Naive B cell (primary cell): ENCODE results near the gene SSTR1. TPM values are rescaled to one million over a fixed set of nuclear protein-coding genes. Genes with fewer than 3 reads are reported as not detected.

Experiments
- ATAC-seq, 2 donors: fragments of 150-1000 bp; cut with Tn5 transposase; 2 replicates each; pipeline ENCODE4 v1.10.0; 2021; ENCODE audit warnings: low read depth in 2 of 2, mild to moderate bottlenecking in 2 of 2, moderate library complexity in 2 of 2
- DNase-seq: peaks from one replicate; pipeline ENCODE4 v3.0.0; 2022
- H3K27ac Mint-ChIP-seq, 6 donors: one replicate each; pipeline ENCODE4 v1.8.0; 2020 to 2022; ENCODE audit warnings: mild to moderate bottlenecking in 6 of 6, mixed read lengths in 6 of 6, moderate library complexity in 5 of 6, inconsistent platforms in 2 of 6
- H3K27me3 Mint-ChIP-seq, 3 donors: one replicate each; pipeline ENCODE4 v1.8.0; 2021 to 2022; ENCODE audit warnings: mixed read lengths in 3 of 3, mild to moderate bottlenecking in 1 of 3
- H3K36me3 Mint-ChIP-seq, 2 donors: one replicate each; pipeline ENCODE4 v1.8.0; 2020 to 2022; ENCODE audit warnings: mixed read lengths in 2 of 2, inconsistent platforms in 1 of 2, mild to moderate bottlenecking in 1 of 2
- H3K4me1 Mint-ChIP-seq, 3 donors: one replicate each; pipeline ENCODE4 v1.8.0; 2020 to 2022; ENCODE audit warnings: mixed read lengths in 3 of 3, inconsistent platforms in 1 of 3, mild to moderate bottlenecking in 1 of 3, moderate library complexity in 1 of 3
- H3K4me3 Mint-ChIP-seq, 8 donors: one replicate each; pipeline ENCODE4 v1.8.0; 2020 to 2022; ENCODE audit warnings: mild to moderate bottlenecking in 8 of 8, mixed read lengths in 8 of 8, moderate library complexity in 8 of 8, inconsistent platforms in 2 of 8
- H3K9me3 Mint-ChIP-seq, 7 donors: one replicate each; pipeline ENCODE4 v1.8.0; 2020 to 2022; ENCODE audit warnings: mixed read lengths in 7 of 7, mild to moderate bottlenecking in 5 of 7, inconsistent platforms in 2 of 7, moderate library complexity in 1 of 7
- polyA plus RNA-seq, 6 donors: library from polyadenylated mRNA; unstranded; fragments of 300-500 nt; fragmentation: Illumina TruSeq; gene quantifications; one replicate each; pipeline ENCODE4 v1.2.3, GENCODE V29; 2021; ENCODE audit warnings: low read depth in 6 of 6

SSTR1 gene
- polyA plus RNA-seq, 6 donors from 2014 or later = not detected

DNA sequence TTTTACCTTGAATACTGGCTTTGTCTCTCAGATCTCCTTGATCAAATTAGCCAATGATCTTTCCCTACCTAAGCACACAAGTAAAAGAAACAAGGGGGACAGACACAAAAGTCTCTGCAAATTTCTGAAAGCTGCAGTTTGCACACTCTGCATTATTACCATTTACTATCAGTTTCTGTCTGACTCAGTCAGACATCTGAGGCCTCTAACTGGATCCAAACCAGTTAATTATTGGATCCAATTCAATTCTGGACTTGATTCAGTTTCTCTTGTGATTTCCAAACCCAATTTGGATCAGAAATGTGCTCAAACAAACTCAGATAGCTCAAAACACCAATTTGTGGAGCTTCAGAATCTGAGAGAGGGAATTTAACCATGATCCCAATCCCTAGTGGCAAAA lies 16.6 kb downstream of the SSTR1 start:
- Mint-ChIP-seq H3K9me3 (peaks cover 0 to 12% (median 2%) of the 10 kb centered on the region in 7 donors), H3K27ac (no peak overlapping the region), H3K36me3 (no peaks in the 10 kb centered on the region), H3K4me3 (no peak overlapping the region), H3K4me1 (no peaks in the 10 kb centered on the region), H3K27me3 (no peaks in the 10 kb centered on the region)
- DNase-seq (no peak), ATAC-seq (no peak)

DNA sequence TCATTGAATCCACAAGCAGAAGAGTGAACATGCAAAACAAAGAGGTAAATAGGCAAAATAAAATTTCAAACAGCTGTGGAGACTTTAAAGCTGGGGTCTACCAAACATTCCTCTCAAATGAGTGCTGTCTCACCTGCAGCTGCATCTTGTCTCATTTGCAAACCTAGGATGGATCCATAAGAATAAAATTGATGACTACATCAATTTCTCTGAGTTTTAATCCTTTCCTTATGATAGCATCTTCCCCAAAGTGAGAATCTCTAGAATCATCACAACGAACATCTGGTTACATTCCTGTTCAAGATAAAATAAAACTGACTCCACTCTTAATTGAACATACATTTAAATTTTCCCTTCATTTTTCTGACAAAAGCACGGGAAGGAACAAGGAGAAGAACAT lies 18.2 kb downstream of the SSTR1 start:
- no peak overlapping the region for H3K4me3 Mint-ChIP-seq
- ATAC-seq (no peak), DNase-seq (no peak)
- peaks cover 1 to 12% (median 3%) of the 10 kb centered on the region in 7 donors for H3K9me3 Mint-ChIP-seq
- no peak overlapping the region for H3K27ac Mint-ChIP-seq
- no peaks in the 10 kb centered on the region for H3K4me1 Mint-ChIP-seq
- H3K36me3 Mint-ChIP-seq = no peaks in the 10 kb centered on the region
- H3K27me3 Mint-ChIP-seq = no peaks in the 10 kb centered on the region

DNA sequence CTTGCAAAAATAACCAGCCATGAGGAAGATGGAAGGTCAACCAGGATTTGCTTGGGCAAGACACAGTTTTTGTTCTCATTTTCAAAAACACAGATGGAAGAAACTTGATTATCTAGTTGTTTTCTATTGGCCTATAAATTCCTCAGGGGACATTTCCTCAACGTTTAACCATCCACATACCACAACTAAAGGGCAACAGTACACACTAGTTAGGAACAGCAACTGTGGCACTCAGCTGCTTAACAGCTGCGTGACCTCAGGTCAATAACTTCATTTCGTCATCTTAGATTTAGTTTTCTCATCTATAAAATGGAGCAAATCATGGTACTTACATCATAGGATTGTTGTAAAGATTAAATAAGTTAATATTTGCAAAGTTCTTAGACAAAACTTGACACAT lies 18.7 kb downstream of the SSTR1 start:
- H3K4me3 Mint-ChIP-seq = no peak overlapping the region
- H3K36me3 Mint-ChIP-seq = no peaks in the 10 kb centered on the region
- no peak for DNase-seq
- peaks cover 2 to 12% (median 6%) of the 10 kb centered on the region in 7 donors for H3K9me3 Mint-ChIP-seq
- H3K27me3 Mint-ChIP-seq = no peaks in the 10 kb centered on the region
- H3K4me1 Mint-ChIP-seq = no peaks in the 10 kb centered on the region
- ATAC-seq = no peak
- no peak overlapping the region for H3K27ac Mint-ChIP-seq

- no peak for ATAC-seq
- no peaks in the 10 kb centered on the region for H3K27me3 Mint-ChIP-seq
- no peak overlapping the region for H3K4me3 Mint-ChIP-seq
- H3K36me3 Mint-ChIP-seq = no peaks in the 10 kb centered on the region
- no peak for DNase-seq
- no peaks in the 10 kb centered on the region for H3K4me1 Mint-ChIP-seq
- no peak overlapping the region for H3K27ac Mint-ChIP-seq
- peaks cover 0 to 14% (median 4%) of the 10 kb centered on the region in 7 donors for H3K9me3 Mint-ChIP-seq
Observed at GRCh38 chr14:38233218-38233617, 25.5 kb downstream of the SSTR1 start.

- no peaks in the 10 kb centered on the region for H3K36me3 Mint-ChIP-seq
- no peak overlapping the region for H3K4me3 Mint-ChIP-seq
- H3K27me3 Mint-ChIP-seq = no peaks in the 10 kb centered on the region
- H3K9me3 Mint-ChIP-seq = peaks cover 0 to 12% (median 2%) of the 10 kb centered on the region in 7 donors
- ATAC-seq (no peak), DNase-seq (no peak)
- H3K4me1 Mint-ChIP-seq = no peaks in the 10 kb centered on the region
- no peak overlapping the region for H3K27ac Mint-ChIP-seq
Observed at GRCh38 chr14:38238332-38238731, 30.6 kb downstream of the SSTR1 start.

DNA sequence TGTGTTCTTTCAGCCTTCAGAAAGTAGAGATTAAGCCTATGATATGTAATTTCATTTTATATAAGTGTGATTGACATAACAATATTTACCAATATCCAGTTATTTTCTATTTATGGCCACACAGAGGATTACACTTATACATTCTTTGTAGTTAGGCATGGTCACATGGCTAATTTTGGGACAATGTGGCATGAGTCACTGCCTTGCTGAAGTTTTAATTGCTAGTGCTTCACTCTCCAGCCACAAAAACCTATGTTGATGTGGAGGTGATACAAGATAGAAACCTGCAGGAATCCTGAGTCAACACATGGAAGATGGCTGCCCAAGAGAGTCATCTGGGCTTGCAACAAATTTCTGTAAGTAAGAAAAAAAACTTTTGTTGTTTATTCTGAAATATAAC lies 31.2 kb downstream of the SSTR1 start:
- Mint-ChIP-seq H3K27ac (no peak overlapping the region), H3K4me1 (no peaks in the 10 kb centered on the region), H3K27me3 (no peaks in the 10 kb centered on the region), H3K36me3 (no peaks in the 10 kb centered on the region), H3K4me3 (no peak overlapping the region), H3K9me3 (peaks cover 0 to 12% (median 2%) of the 10 kb centered on the region in 7 donors)
- ATAC-seq (no peak), DNase-seq (no peak)

DNA sequence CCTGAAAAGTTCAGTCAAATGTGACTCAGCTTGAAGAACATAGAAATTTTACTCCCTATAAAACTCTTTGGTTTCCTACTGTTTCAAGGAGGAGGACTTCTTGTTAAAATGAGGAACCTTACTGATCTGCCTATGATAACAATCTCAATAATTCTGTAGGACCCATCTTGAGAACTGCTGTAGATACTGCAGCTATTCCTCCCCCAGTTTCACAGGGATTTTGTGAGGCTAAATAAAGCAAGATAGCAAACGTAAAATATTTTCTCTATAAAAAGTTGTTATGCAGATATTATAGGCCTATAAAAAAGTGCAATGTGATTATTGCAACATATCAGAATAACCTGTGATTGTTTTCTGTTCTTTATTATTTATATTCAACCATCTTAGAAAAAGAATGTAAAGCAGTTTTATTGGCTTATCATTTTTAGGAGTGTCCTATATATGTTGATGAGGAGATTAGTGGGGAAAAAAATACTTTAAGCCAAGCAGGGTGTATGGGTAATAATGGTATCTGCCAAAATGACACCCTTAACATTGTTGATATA lies 36.1 kb downstream of the SSTR1 start:
- Mint-ChIP-seq H3K4me3 (no peak overlapping the region), H3K9me3 (peaks cover 0 to 6% (median 0%) of the 10 kb centered on the region in 7 donors)
- no peak for ATAC-seq

GRCh38 chr14:38248321-38249028 lies 40.8 kb downstream of the SSTR1 start:
- ATAC-seq (no peak), DNase-seq (no peak)
- Mint-ChIP-seq H3K27me3 (peaks cover 0 to 3% (median 3%) of the 10 kb centered on the region in 3 donors), H3K4me3 (no peak overlapping the region), H3K4me1 (no peaks in the 10 kb centered on the region), H3K27ac (no peak overlapping the region), H3K36me3 (no peaks in the 10 kb centered on the region), H3K9me3 (no peaks in the 10 kb centered on the region)

More for the DNA sequence above, 36.1 kb downstream of the SSTR1 start:
- no peaks in the 10 kb centered on the region for H3K27me3 Mint-ChIP-seq
- H3K36me3 Mint-ChIP-seq = no peaks in the 10 kb centered on the region
- no peak overlapping the region for H3K27ac Mint-ChIP-seq
- no peak for DNase-seq
- no peaks in the 10 kb centered on the region for H3K4me1 Mint-ChIP-seq

DNA sequence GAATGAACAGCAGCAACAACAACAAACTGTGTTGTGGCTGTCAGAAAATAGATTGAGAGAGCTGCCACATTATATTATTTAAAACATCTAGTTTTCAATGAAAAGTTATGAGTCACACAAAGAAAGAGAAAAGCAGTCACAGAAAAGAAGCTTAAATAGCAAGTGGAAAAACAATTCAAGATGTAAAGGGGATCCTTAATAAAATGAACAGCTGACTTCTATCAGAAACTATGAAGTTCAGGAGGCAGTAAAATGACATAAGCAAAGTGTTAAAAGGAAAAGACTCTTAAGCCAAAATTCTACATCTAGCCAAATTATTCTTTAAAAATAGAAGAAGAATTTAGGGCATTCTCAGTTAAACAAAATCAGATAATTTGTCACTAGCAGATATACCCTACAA lies 42.6 kb downstream of the SSTR1 start:
- no peak for ATAC-seq
- Mint-ChIP-seq H3K27me3 (peaks cover 9 to 17% (median 10%) of the 10 kb centered on the region in 3 donors), H3K9me3 (no peaks in the 10 kb centered on the region), H3K4me1 (no peaks in the 10 kb centered on the region), H3K36me3 (no peaks in the 10 kb centered on the region), H3K4me3 (no peak overlapping the region), H3K27ac (peak overlapping the region in 2 of 6 donors; percentile 16 to 37)
- DNase-seq = no peak

GRCh38 chr14:38252066-38252710 lies 44.5 kb downstream of the SSTR1 start:
- DNase-seq (no peak), ATAC-seq (no peak)
- H3K4me3 Mint-ChIP-seq = no peak overlapping the region
- H3K36me3 Mint-ChIP-seq = no peaks in the 10 kb centered on the region
- no peaks in the 10 kb centered on the region for H3K9me3 Mint-ChIP-seq
- H3K4me1 Mint-ChIP-seq = peaks cover 0 to 6% (median 0%) of the 10 kb centered on the region in 3 donors
- no peak overlapping the region for H3K27ac Mint-ChIP-seq
- H3K27me3 Mint-ChIP-seq = peaks cover 9 to 25% (median 19%) of the 10 kb centered on the region in 3 donors

DNA sequence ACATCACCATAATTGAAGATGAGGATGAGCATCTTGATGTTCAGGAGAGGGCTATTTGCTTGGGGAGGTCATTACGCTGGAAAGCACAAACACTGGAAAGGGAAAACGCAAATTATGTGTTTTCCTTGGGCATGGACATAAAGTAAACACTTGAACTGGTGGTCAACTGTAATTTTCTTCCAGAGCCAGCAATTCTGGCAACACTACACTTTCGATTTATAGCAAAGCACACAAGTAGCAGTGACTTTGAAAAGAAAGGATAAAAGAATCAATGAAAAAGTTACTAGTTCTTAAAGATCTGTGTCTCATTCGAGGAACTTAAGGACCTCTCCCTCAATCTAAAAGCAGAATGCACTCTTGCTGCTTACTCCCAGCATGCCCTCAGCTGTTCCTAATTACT lies 46.0 kb downstream of the SSTR1 start:
- no peak overlapping the region for H3K4me3 Mint-ChIP-seq
- H3K27ac Mint-ChIP-seq = no peak overlapping the region
- H3K4me1 Mint-ChIP-seq = peaks cover 0 to 6% (median 0%) of the 10 kb centered on the region in 3 donors
- no peaks in the 10 kb centered on the region for H3K36me3 Mint-ChIP-seq
- no peaks in the 10 kb centered on the region for H3K9me3 Mint-ChIP-seq
- DNase-seq (no peak), ATAC-seq (no peak)
- H3K27me3 Mint-ChIP-seq = peaks cover 9 to 25% (median 24%) of the 10 kb centered on the region in 3 donors

- DNase-seq (no peak), ATAC-seq (no peak)
- H3K36me3 Mint-ChIP-seq = no peaks in the 10 kb centered on the region
- H3K4me1 Mint-ChIP-seq = peaks cover 0 to 6% (median 0%) of the 10 kb centered on the region in 3 donors
- H3K27ac Mint-ChIP-seq = no peak overlapping the region
- H3K9me3 Mint-ChIP-seq = no peaks in the 10 kb centered on the region
- peak overlapping the region in 2 of 8 donors; percentile 48 to 75 for H3K4me3 Mint-ChIP-seq
- peaks cover 9 to 25% (median 21%) of the 10 kb centered on the region in 3 donors for H3K27me3 Mint-ChIP-seq
Observed at GRCh38 chr14:38254571-38255407, 47.1 kb downstream of the SSTR1 start.

GRCh38 chr14:38255408-38255672 lies 47.6 kb downstream of the SSTR1 start:
- peaks cover 0 to 6% (median 0%) of the 10 kb centered on the region in 3 donors for H3K4me1 Mint-ChIP-seq
- no peak for ATAC-seq
- H3K4me3 Mint-ChIP-seq = peak overlapping the region in 2 of 8 donors; percentile 8 to 37
- H3K36me3 Mint-ChIP-seq = no peaks in the 10 kb centered on the region
- no peak for DNase-seq
- H3K27ac Mint-ChIP-seq = no peak overlapping the region
- H3K27me3 Mint-ChIP-seq = peaks cover 9 to 25% (median 21%) of the 10 kb centered on the region in 3 donors
- H3K9me3 Mint-ChIP-seq = no peaks in the 10 kb centered on the region
